GM06990 (cell line): ENCODE results near the gene AGAP1.

Experiments used
- DNase-seq: peaks from one replicate; pipeline ENCODE4 v3.0.0-alpha.2; 2011; ENCODE audit not compliant: insufficient read length; ENCODE audit errors: extremely low read depth
- H3K27me3 ChIP-seq: replicated peaks from 2 replicates; pipeline ENCODE4 v1.6.0; 2011; ENCODE audit warnings: low read length; ENCODE audit not compliant: control insufficient read depth, insufficient read depth
- H3K36me3 ChIP-seq: 2 replicates; pipeline ENCODE4 v1.5.1; 2011; ENCODE audit warnings: low read length; ENCODE audit not compliant: control insufficient read depth, insufficient read depth
- H3K4me3 ChIP-seq: replicated peaks from 2 replicates; pipeline ENCODE4 v1.5.1; 2011; ENCODE audit warnings: low read depth, mild to moderate bottlenecking, control low read depth, low read length
- CTCF ChIP-seq: IDR thresholded peaks from 2 replicates; pipeline ENCODE4 v1.5.1; 2011; ENCODE audit warnings: low read length, control low read depth, mild to moderate bottlenecking, inconsistent platforms; ENCODE audit not compliant: insufficient read depth, poor library complexity, severe bottlenecking

AGAP1 gene

GRCh38 chr2:235619544-235619943, 125.7 kb downstream of the AGAP1 start:
- Histone ChIP-seq H3K4me3 (no peak overlapping the region), H3K27me3 (no peaks in the 10 kb centered on the region), H3K36me3 (no peaks in the 10 kb centered on the region)
- DNase-seq: no peak
- no peak for TF ChIP-seq CTCF

- Histone ChIP-seq H3K4me3 (no peak overlapping the region), H3K36me3 (no peaks in the 10 kb centered on the region), H3K27me3 (no peaks in the 10 kb centered on the region)
- no peak for TF ChIP-seq CTCF
- no peak for DNase-seq
These were observed 127.9 kb downstream of the AGAP1 start for GRCh38 chr2:235621736-235622135.

GRCh38 chr2:235623111-235623510, 129.3 kb downstream of the AGAP1 start:
- TF ChIP-seq CTCF: no peak
- DNase-seq: no peak
- Histone ChIP-seq H3K27me3 (no peaks in the 10 kb centered on the region), H3K4me3 (no peak overlapping the region), H3K36me3 (no peaks in the 10 kb centered on the region)

GRCh38 chr2:235623752-235624151, 129.9 kb downstream of the AGAP1 start:
- Histone ChIP-seq H3K27me3 (no peaks in the 10 kb centered on the region), H3K36me3 (no peaks in the 10 kb centered on the region), H3K4me3 (no peak overlapping the region)
- no peak for TF ChIP-seq CTCF
- no peak for DNase-seq

- Histone ChIP-seq H3K27me3 (no peaks in the 10 kb centered on the region), H3K4me3 (no peak overlapping the region), H3K36me3 (no peaks in the 10 kb centered on the region)
- TF ChIP-seq CTCF: no peak
- DNase-seq: no peak
These were observed 132.8 kb downstream of the AGAP1 start for GRCh38 chr2:235626658-235627057.

GRCh38 chr2:235627682-235628081, 133.8 kb downstream of the AGAP1 start:
- Histone ChIP-seq H3K36me3 (no peaks in the 10 kb centered on the region), H3K4me3 (no peak overlapping the region), H3K27me3 (no peaks in the 10 kb centered on the region)
- TF ChIP-seq CTCF: no peak
- DNase-seq: no peak
